Fibroblast of skin of abdomen (primary cell): Measurements from ENCODE around the gene HOXB9.
A peak's percentile ranks its signal among the peaks of the same experiment; 100 is the strongest.

Experiments used
- DNase-seq: peaks from one replicate; pipeline ENCODE4 v3.0.0-alpha.2; 2013

HOXB9 gene

DNA sequence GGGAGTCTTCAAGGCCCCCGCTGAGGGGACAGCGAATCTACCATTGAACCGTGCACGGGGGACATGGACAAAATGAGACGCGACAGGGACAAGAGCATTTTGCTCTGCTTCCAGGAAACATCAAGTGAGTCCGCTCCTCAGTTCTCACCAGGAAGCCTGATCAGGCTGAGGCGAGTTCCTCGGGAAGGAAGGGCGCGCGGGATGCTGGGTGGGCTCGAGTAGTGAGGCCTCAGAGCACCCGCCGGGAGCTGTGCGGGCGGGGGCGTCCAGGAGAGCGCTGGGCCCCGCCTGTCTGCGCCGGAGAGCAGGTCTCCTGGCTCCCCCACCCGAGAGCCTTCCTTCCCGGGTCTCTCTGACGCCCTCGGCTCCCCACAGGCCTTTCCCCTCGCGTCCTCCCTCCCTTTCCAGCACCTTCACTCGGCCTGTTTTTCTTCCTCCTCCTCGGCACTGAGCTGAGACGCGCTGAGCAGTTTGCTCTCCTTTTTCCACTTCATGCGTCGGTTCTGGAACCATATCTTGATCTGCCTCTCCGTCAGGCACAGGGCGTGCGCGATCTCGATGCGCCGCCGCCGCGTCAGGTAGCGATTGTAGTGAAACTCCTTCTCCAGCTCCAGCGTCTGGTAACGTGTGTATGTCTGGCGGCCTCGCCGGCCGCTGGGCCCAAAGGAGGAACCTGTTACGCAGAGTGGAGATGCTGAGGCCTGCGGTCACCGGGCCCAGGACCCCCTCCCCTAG lies 30.0 kb downstream of the HOXB9 start:
- peak; percentile 54 for DNase-seq

DNA sequence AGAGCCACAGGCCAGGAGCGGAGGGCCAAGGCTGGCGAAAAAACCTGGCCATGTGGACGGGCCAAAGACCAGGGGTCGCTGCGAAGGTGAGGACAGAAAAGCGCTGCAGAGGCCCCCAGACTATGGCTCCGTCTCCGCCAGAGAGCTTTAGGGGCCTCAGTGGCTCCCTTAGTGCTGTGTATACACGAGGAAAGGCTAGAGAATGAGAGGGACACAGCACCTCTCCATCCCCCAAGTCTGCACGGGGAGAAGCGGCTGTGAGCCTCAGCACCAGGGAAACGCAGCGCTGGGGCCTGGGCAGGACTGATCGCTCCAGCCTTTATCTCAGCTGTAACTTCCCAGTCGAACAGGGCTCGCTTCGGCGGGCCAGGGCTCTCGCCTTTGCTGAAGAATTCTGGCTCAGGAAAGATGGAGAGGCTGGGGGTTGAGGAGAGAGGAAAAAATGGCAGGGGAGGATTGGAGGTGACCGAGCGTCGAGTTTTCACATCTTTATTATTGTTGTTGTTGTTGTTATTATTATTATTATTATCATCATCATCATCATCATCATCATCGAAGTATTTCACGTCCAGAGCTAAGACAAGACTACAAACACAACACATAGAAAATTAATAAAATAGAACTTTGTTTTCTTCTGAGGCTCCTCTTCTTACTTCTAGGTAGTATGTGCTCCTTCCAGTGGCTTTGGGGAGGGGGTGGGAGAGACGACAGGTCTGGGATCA lies 30.7 kb downstream of the HOXB9 start:
- DNase-seq, result peak; percentile 44

DNA sequence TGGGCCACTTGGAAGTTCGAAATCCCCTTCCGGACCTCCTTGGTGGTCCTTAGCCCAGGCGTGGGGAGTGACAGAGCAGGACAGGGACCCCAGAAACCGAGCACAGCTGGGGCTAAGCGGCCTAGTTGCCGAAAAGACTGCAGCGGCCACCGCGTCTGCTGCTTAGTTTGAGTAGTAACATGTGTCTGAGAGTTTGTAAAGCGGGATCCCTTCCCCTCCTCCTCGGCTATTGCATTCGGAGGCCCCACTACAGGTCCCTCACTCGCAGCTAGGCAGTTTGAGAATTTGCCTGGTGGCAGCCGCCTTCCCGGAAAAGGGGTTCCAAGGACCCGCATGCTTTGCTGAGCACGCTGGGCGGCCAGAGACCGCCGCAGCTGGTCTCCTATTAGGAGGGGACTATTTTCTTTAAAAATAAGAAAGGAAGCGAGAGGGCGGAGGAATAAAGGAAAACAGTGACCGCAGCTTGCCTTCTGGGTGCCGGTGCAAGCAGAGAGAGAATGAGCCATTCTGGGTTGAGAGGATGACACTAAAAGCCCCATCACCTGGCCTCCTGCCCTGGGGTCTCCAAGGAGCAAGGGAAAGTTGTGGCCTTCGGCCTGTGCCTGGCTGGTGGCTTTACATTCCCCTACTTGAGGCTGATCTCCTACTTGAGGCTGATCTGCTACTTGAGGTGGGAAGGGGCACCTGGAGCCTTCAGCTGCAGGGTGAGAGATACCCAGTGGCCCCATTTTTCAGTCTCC lies 31.4 kb downstream of the HOXB9 start:
- no peak for DNase-seq

DNA sequence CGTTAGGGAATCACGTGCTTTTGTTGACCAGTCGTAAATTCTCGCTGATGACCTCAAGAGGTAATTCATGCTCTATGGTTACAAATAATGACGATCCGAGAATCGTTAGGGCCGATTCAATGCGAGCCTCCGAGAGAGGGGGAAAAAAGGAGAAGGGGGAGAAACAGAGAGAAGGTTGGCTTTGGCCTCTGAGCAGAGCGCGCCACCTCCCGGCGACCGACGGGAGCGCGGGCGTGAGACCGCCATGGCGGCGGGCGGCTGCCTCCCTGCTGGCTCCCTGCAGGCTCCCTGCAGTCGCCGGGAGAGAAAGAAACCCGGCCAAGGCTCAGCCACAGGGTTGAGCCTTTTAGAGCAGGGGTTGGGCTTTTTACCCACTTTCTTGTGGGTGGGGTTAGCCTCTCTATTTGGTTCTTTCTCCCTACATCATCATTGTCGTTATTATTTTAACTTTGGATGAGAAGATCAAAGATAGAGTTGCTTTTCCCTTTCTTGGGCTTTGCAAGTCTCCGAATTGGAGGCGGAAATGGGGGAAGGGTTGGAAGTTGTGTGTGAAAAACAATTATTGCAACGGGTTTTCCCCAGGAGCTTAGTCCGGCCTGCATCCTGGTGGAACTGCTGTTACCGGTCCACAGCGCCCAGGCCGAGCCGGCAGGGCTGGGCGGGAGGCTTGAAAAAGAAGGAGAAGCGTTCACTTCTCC lies 32.2 kb downstream of the HOXB9 start:
- DNase-seq, result peak; percentile 98

DNA sequence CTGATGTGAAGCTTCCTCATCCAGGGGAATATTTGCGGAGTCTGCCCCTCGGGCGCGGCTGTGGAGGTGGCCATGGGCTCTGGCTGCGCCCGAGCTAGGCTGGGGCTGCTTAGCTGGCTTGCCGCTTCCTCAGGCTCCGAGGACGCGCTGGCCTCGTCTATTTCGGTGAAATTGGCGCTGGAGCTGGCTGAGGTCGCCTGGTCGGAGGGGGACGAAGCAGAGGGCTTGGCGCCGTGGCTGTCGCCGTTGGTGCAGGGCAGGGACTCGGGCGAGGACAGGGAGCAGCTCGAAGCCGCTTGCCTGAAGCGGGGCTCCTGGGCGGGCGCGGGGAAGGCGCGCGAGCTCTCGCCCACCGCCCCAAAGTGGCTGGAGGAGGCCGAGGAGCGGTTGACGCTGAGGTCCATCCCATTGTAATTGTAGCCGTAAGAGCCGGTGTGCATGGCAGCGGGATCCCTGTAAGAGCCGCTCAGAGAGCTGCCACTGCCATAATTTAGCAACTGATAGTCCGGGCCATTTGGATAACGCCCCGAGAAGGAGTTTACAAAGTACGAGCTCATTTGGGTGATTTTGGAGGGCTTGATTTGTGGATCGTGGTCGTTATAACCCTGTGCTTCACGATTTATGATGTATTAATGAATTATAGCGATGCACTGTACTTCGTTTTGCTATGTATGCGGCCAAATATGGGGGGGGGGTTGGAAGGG lies 32.9 kb downstream of the HOXB9 start, which contains the start of gene HOXB5:
Gene HOXB5 (minus strand): TSS at position 654 of the 704 bp plus-strand sequence. CDS start 97 bp downstream, at position 557.
- DNase-seq, result no peak

DNA sequence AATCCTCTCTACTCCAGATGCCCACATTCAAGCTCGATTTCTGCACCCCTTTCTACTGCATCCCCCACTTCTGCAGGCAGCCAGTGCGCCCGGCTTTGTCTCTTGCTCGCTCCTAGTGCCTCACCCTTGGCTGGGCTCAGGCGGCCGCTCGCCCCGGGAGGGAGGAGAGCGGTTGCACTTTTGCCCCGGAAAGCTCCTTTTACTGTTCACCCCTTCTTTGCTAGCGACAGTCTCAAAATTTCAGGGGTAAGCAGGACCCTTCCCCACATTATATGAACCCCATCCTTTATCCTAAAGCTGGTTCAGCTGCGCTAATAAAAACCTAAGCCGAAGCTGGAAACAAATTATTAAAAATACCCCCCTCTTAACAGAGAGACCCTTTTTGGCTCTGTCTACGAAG lies 33.6 kb downstream of the HOXB9 start:
- no peak for DNase-seq

DNA sequence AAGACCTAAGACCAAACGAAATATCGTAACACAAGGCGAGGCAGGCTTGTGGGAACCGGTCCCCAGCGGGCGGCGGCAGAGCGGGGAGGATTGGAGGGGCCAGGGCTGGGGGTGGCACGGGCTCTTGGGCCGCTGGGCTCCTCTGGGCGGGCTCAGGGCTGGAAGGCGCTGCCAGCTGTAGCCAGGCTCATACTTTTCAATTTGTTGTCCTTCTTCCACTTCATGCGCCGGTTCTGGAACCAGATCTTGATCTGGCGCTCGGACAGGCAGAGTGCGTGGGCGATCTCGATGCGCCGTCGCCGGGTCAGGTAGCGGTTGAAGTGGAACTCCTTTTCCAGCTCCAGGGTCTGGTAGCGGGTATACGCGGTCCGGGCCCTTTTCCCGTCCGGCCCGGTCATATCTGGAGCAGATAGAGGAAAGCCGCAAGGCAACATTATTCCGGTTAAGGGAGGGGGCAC lies 34.1 kb downstream of the HOXB9 start:
- DNase-seq, result no peak

DNA sequence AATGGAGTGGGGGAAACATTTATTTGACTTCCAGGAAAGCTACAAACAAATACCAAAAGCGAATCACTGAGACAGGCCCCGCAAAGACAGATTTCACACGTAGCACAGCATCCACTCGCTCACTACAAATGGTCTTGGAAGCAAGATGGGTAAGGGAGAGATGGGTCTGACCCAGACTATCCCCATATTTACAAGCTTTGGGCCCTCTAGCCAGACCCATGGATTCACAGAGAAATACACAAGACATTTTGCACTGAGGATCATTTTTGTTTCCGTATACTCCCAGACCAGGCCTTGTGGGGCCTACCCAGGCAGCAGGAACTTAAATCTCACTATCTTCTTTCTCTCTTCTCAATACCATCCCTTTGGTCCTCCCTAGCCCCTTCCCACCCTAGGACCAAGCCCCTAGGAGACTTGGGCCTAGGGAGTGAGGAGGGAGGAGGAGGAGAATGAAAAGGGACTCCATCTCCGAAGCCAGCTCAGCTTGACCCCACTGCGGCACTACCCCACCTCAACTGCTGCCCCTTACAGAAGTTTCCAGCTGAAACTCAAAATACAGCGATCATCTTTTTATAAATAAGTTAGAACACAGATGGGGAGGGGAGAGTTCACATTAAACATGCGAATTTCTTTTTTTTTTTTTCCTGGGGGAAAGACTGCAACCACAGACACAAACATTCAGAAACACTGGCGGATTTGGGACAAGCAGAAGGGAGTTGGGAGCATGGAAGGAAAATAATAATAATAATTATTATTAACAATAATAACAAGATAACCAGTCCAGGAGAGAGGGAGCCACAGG lies 34.7 kb downstream of the HOXB9 start:
- no peak for DNase-seq

DNA sequence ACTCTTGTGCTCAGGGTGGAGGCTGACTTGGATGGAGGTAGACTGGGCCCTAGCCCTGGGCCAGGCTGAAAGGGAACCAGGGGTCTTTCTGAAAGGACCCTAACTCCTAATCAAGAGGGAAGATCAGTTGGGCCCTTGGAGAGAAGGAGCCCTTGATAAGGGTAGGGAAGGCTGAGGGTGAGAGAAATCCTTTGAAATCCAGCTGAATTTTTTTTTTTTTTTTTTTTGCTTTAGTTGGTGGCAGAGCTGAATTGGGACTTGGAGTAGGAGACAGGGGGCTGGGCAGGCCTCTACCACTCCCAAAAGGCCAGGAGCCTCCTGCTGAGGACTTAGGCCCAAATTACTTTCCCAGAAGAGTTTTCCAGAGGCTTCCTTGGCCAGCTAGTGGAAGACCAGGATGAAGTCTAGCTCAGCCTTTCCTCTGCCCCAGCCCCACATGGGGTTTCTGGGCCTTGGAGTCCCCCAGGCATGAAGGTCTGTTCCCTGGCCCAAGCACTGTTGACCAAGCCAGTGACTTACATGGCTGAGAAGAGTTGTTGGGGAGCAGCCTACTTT lies 35.5 kb downstream of the HOXB9 start:
- DNase-seq, result no peak

DNA sequence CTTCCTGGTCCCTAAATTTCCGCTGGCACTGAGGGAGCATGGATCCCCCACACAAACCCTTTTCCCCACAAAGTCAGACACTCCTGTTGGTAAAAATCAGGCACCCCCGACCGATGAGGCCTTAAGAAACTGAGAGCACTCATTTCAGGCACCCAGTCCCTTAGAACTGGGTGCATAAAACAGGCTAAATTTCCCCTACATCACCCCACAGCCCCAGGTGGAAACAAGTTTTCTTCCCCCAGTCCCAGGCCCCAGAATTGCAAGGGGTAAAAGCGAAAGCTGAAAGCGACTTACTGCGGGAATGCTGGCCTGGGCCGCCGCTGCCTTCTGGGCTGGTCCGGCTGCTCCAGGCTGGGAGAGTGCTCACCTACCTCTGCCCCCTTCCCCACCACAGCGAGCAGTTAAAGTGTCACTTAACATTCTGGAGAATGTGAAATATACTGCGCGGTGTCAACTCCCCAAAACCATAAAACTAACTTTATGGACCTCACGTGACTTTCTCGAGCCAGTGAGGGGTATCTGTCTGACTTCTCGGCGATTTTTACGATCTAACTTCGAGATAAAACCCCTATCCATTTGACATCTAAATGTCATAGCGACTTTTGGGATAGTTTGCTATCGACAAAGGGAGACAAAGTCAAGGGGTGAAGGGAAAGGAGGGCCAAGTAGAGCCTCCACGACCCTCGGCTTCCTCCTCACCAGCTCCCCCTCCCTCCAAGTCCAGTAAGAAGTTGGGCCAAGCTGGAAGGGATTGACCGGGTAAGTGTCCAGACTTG lies 36.1 kb downstream of the HOXB9 start, which contains the start of gene HOXB3:
Gene HOXB3 (minus strand): TSS at position 411 of the 776 bp plus-strand sequence. CDS start 37,767 bp downstream, outside the sequence.
- peak; percentile 94 for DNase-seq

DNA sequence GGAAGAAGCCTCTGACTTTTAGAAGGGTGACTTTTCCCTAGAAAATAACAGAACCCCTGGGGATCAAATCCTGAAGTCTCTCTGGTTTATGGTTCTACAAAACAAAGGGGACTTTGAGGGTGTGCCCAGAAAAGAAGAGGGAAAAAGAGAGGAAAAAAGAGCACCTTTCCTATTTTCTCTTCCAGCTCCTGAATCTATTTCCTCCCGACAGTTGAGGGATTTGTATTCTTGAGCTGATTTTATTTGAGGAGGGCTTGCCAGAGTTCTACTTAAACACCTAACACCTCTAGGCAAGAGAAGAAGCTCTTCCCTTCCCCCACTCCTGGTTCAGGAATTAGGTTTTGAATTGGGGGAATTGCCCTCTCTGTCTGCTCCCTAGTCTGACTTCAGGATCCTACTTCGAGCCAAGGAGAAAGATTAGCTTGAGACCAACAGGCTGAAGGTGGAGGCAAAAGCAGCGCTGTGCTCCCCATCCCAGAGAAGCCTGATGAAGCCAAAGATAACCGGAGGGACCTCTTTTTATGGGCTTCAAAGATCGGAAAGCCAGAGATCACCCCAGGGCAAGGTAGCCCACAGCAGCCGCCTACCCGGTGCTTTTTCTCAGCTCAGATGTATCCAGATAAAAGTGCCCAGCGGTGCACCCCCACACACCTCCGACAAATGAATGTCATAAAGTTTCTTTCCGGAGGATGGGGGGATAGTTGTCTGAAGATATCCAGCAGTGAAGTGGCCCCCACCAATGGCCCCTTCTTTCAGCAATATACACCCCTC lies 36.9 kb downstream of the HOXB9 start:
- no peak for DNase-seq

DNA sequence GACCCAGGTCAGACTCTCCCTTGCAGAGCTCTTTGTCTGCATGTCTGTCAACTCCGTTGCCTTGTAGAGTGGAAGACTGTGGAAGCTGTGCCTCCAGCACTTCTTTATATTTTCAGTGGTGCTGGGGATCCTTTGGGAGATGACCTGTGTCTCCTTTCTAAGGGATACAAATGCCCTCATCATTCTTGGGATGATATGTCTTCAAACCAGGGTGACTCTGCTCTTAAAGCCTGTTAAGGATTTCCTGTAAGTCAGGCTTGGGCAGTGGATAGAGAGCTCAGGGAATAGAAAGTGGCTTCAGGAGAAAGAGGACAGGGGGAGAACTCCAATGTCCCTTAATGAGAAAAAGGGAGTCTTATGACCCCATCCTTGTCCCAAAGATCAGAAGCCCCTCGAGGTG lies 37.6 kb downstream of the HOXB9 start:
- no peak for DNase-seq

DNA sequence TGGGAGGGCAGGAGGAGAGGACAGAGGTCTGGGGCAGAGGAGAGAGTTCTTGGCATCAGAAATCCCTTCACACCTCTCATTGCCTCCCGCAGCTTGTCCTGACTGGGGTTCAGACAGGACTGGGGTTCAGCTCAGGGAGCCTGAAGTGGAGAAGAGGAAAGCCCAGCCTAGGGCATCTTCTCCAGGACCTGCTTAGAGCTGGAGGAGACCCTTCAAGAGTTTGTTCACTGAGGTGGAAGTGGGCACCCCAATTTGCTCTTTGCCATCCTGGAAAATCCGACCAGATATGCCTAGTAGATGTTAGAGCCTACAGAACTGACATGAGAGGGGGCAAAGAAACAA lies 38.1 kb downstream of the HOXB9 start:
- no peak for DNase-seq

DNA sequence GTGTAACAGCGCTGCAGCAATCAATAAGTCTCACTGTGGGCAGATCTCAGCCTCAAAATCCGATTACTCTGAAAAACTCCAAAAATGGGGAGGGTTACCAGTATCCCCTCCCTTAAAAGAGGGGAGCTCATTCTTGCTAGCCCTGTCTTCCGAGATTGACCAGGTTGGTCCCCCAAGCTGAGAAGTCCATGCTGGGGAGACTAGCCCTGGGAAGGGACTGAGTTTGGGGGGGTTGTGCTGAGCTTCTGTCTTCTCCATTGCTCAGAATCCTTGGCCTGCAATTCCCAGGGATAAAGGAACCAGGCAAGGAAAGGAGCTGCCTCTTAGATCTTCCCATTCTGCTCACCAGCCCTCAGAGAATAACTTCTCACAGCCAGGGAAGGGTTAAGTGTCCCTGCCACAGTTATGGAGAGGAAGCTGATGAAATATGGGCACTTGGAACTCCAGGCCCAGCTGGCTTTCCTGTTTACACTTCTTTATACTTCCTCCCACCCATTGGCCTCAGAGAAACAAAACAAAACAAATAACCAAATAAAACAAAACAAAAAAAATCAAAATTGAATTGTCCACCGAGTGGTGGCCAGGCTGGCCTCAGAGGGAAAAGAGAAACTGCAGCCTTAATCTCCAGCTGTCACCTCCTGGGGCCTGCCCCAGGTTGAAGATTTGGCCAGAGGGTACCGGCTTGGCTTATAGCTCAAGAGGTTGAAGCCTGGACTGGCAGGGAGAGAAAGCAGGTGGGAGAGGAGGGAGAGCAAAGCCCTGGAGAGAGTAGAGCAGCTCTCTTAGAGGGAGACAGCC lies 38.7 kb downstream of the HOXB9 start:
- DNase-seq, result no peak

DNA sequence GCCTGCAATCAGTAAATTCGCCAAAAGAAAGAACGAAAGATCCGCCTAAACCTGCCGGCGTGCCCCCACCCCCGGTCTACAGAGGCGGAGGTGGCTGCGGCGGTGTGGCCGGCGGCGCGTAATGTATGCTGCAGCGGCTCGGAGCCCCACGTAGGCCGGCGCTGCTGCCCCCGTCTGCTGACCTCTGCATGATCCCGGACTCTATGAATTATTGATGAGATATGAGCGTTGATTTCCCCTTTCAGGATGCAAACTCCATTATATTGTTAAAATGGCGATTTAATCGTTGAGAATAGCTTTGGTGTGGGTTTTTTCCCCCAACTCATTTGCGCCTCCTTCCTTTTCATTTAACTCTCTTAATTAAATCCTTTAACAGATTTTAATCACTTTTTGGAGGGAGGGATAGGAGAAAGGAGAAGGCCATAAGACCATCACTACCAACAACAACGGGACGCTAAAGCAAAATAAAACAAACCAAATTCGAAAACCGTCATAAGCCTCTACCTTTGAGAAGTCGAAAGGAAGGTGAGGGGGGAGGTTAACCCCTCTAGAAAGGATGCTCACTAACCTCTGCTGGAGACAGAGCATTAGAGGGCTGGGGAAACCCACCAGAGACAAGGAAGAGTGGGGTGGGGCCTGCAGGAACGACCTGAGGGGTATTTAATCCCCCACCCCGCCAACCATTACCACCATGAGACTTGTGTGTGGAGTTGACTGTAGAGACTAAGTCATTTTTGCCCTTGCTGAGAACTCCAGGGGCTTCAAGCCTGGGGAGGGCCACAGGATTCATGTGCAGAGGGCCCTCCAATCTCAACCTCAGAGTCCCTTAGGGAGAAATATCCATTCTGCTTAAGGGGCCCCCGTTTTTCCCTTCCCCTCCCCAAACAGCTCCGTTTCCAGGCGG lies 39.6 kb downstream of the HOXB9 start:
- no peak for DNase-seq

DNA sequence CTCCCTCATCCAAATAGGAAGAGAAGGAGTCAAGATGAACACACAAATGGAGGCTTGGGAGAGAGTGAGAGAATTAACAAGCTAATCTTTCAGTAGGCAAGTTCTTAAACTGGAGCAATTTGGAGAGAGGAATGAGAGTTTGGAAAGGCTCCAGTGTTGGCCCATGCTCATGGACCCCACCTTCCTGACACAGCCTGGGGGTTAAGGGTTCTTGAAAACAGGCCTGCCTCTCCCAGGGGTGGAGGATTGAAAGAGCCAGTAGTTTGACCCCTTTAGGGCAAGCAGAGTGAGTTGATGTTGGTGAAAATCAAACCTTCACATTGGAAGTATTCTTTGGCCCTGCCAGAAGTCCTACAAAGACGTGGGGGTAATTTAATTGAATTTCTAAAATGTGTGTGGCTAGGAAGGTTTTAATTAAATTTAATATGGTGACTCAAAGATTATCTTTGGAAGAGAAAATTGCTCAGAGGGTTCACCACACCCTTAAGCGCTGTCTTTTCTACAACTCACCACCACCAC lies 41.9 kb downstream of the HOXB9 start:
- peak; percentile 77 for DNase-seq

DNA sequence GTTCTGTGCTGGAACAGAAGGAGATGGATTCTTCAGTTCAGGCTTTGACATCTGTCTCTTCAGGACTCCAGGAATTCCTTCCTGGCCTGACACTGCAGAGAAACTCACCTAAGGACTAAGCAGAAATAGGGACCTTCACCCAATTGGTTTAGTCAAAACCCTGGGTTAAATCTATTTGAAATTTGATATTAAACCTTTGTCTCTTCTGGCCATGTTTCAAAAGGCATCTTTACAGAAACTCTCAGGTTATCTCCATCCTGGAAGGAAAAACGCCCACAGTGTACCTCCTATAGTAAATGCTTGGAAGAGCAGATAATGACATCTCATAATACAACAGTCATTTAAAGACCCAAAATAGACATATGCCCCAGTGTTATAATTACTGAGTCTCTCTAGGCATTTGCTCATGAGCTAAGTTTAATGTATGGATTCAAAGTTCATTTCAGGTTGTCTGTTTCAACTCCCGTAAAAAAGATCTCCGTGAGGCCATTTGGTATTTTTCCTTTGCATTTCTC lies 42.4 kb downstream of the HOXB9 start:
- DNase-seq, result no peak
